Measurements from ENCODE around the gene CD164.
A peak's percentile ranks its signal among the peaks of the same experiment; 100 is the strongest.

Gene CD164

DNA sequence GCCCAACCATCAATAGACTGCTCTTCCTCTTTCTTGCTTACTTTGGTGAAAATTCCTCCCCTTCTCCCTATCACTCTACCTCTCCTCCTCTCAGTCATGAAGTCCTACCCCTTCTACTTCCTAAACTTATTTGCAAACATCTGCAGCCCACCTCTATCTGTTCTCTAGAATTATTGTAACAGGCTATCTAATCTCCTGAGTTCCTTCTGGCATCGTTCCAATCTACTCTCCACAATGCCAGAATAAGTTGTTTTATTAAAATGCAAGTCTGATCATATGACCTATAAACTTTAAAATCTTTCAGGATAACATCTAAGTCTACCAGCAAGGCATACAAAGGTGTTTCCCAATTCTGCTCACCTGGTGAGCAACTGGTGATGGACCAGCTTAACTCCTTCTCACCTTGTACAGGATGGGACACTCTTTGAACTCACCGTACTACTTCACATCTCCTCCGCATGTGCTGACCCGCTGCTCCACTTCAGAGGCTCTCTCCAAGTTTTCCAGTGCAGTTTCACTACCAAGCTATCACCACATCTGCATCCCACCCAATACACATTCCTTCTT is 7.9 kb downstream of the CD164 start:
- Histone ChIP-seq H3K36me3 (peaks cover 66% of the 10 kb centered on the region), H3K9me3 (no peaks in the 10 kb centered on the region), H3K4me3 (ENCODE audit: low read depth in 1 of 2, low read length in 1 of 2) (no peak overlapping the region), H3K27ac (peak overlapping the region; percentile 78), H3K4me1 (ENCODE audit: control insufficient read depth in 1 of 2, insufficient read depth in 1 of 2, low read depth in 1 of 2, low read length in 1 of 2) (peaks cover 64 to 69% of the 10 kb centered on the region in 2 experiments), H3K27me3 (no peaks in the 10 kb centered on the region)
- no peak for TF ChIP-seq CTCF (IDR thresholded peaks at IDR 0.05)

DNA sequence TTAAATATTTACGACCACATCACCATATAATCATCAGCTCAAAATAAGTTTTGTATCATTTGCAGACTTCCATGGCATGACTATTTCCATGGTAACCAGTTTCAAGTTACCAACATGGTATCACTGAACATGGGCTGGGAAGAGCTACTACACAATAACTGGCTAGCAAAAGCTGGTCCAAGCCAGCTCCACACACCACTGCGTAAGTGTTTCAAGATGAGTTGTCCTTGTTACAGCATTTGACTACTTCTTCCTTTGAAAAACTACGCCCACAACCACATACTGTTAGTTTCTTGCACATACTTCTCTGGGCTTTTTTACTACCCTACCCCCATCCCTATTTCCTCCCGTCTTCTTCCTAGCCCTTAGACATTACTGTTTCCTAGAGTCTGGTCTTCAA is 8.5 kb downstream of the CD164 start:
- H3K27ac ChIP-seq: peak overlapping the region; percentile 78
- no peaks in the 10 kb centered on the region for H3K9me3 ChIP-seq
- H3K4me3 ChIP-seq (ENCODE audit: low read depth in 1 of 2, low read length in 1 of 2): peak overlapping the region in 1 of 2 experiments; percentile 1
- peaks cover 71% of the 10 kb centered on the region for H3K36me3 ChIP-seq
- no peaks in the 10 kb centered on the region for H3K27me3 ChIP-seq
- TF ChIP-seq CTCF (IDR thresholded peaks at IDR 0.05): no peak
- H3K4me1 ChIP-seq (ENCODE audit: control insufficient read depth in 1 of 2, insufficient read depth in 1 of 2, low read depth in 1 of 2, low read length in 1 of 2): peaks cover 57 to 62% of the 10 kb centered on the region in 2 experiments

DNA sequence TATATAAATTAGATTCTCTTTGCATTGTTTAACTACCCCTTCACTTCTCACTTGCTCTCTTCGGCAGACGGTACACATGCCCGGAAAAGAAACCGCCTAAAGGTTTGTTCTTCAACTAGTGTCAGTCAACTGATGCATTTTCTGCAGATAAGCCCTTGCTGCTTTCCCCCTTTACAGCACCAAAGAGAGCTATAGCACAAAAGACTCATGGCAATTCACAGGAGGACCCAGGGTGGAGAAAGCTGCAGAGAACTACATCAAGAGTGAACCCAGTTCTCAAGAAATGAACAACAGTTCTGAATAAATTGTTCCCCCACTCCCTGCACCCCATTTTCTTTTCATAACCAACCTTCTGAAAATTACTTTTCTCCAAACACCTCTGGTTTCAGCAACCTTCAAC is 8.9 kb downstream of the CD164 start:
- H3K9me3 ChIP-seq: no peaks in the 10 kb centered on the region
- peak overlapping the region in 1 of 2 experiments; percentile 1 for H3K4me3 ChIP-seq (ENCODE audit: low read depth in 1 of 2, low read length in 1 of 2)
- H3K27me3 ChIP-seq: no peaks in the 10 kb centered on the region
- peaks cover 76% of the 10 kb centered on the region for H3K36me3 ChIP-seq
- peaks cover 53 to 58% of the 10 kb centered on the region in 2 experiments for H3K4me1 ChIP-seq (ENCODE audit: control insufficient read depth in 1 of 2, insufficient read depth in 1 of 2, low read depth in 1 of 2, low read length in 1 of 2)
- H3K27ac ChIP-seq: peak overlapping the region; percentile 78
- TF ChIP-seq CTCF (IDR thresholded peaks at IDR 0.05): no peak

GRCh38 chr6:109372130-109372529 is 10.1 kb downstream of the CD164 start:
- TF ChIP-seq CTCF (IDR thresholded peaks at IDR 0.05): no peak
- no peak overlapping the region for H3K4me3 ChIP-seq (ENCODE audit: low read depth in 1 of 2, low read length in 1 of 2)
- H3K9me3 ChIP-seq: no peaks in the 10 kb centered on the region
- H3K36me3 ChIP-seq: peaks cover 77% of the 10 kb centered on the region
- peak overlapping the region; percentile 78 for H3K27ac ChIP-seq
- H3K27me3 ChIP-seq: no peaks in the 10 kb centered on the region
- peaks cover 41 to 46% of the 10 kb centered on the region in 2 experiments for H3K4me1 ChIP-seq (ENCODE audit: control insufficient read depth in 1 of 2, insufficient read depth in 1 of 2, low read depth in 1 of 2, low read length in 1 of 2)

DNA sequence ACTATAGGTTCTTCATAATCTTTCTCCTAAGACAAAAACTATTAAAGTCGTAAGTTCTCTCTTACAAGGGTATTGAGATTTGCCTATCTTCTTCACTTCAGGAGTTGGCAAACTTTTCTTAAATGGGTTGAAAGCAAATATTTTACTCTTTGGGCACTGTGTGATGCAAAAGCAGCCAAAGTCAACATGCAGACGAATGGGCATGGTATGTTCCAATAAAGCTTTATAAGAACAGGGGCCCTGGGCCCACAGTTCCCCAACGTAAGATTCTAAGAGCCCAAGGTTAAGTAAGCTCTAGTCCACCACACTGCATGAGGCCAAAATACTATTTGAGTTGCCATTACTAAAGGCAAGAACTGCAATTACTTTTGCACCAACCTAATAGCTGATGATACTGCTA is 11.5 kb downstream of the CD164 start:
- TF ChIP-seq CTCF (IDR thresholded peaks at IDR 0.05): no peak
- peaks cover 33 to 35% of the 10 kb centered on the region in 2 experiments for H3K4me1 ChIP-seq (ENCODE audit: control insufficient read depth in 1 of 2, insufficient read depth in 1 of 2, low read depth in 1 of 2, low read length in 1 of 2)
- H3K9me3 ChIP-seq: no peaks in the 10 kb centered on the region
- H3K27me3 ChIP-seq: no peaks in the 10 kb centered on the region
- H3K27ac ChIP-seq: no peak overlapping the region
- peaks cover 78% of the 10 kb centered on the region for H3K36me3 ChIP-seq
- no peak overlapping the region for H3K4me3 ChIP-seq (ENCODE audit: low read depth in 1 of 2, low read length in 1 of 2)

Measured in neutrophil (primary cell).